ENCODE results near the gene ZMAT5. TPM values are rescaled to one million over a fixed set of nuclear protein-coding genes. Genes with fewer than 3 reads are reported as not detected.

ZMAT5 gene
- total and polyA plus RNA-seq, 10 of the 15 experiments (the other 5 are each of a cell fraction or from before 2014, with no cell fraction given) = 2.3 to 43.0 (median 21.9) TPM

GRCh38 chr22:29797351-29797750 is 30.5 kb upstream of the ZMAT5 start:
- ATAC-seq (peak; percentile 98), FAIRE-seq (peak; percentile 94)
- TF ChIP-seq NFIC (IDR thresholded peaks at IDR 0.05; ENCODE audit: low read depth, low read length) (peak; percentile 29; the same call in 1 of the 2 replicates), KAT2A (conservative IDR thresholded peaks at IDR 0.05; ENCODE audit: control insufficient read depth, low read depth, low read length) (no peak), NFYA (IDR thresholded peaks at IDR 0.05; ENCODE audit: borderline replicate concordance, low read depth, low read length) (no peak), NFXL1 (IDR thresholded peaks at IDR 0.05; ENCODE audit: borderline replicate concordance) (peak; percentile 89), SMARCA5 (IDR thresholded peaks at IDR 0.05) (peak; percentile 100), IRF4 (IDR thresholded peaks at IDR 0.05; ENCODE audit: low read depth, low read length) (peak; percentile 80), SP1 (IDR thresholded peaks at IDR 0.05; ENCODE audit: low read depth, low read length) (peak; percentile 53), NBN (IDR thresholded peaks at IDR 0.05) (0 out of 2 replicates have a peak, but pooled peaks have one; percentile 62), PKNOX1 (IDR thresholded peaks at IDR 0.05) (peak; percentile 19; the same call in 1 of the 2 replicates), BCL11A (IDR thresholded peaks at IDR 0.05; ENCODE audit: low read depth, low read length) (peak; percentile 59; the same call in 1 of the 2 replicates), IKZF1 (conservative IDR thresholded peaks at IDR 0.05) (peak; percentile 62), EP300 (IDR thresholded peaks at IDR 0.05; ENCODE audit: borderline replicate concordance in 1 of 2, control insufficient read depth in 1 of 2, low read depth in 2 of 2, low read length in 2 of 2) (0 out of 4 replicates have a peak, but pooled peaks have one; percentile 11 to 59), MLLT1 (IDR thresholded peaks at IDR 0.05) (peak; percentile 51; the same call in 1 of the 2 replicates), HCFC1 (IDR thresholded peaks at IDR 0.05; ENCODE audit: low read length) (no peak), ATF7 (IDR thresholded peaks at IDR 0.05; ENCODE audit: low read depth) (peak; percentile 22; the same call in 1 of the 2 replicates), ASH2L (IDR thresholded peaks at IDR 0.05; ENCODE audit: borderline replicate concordance, low read depth) (no peak), E2F8 (IDR thresholded peaks at IDR 0.05; ENCODE audit: low read depth, partially characterized antibody) (no peak), PBX3 (IDR thresholded peaks at IDR 0.05; ENCODE audit: insufficient replicate concordance, low read depth, low read length) (peak; percentile 29)

More at GRCh38 chr22:29797351-29797750, 30.5 kb upstream of the ZMAT5 start:
- no peaks in the 10 kb centered on the region for H3K79me2 ChIP-seq (ENCODE audit: control insufficient read depth, insufficient read depth, low read length)
- DNase-seq (ENCODE audit: low read depth, low spot score) = peak; percentile 71
- no peak overlapping the region for H2AFZ ChIP-seq (ENCODE audit: control insufficient read depth, low read depth, low read length)
- 22% methylated on average over 3 of the region's 3 CpGs for WGBS (ENCODE audit: insufficient coverage, insufficient replicate concordance, low lambda C conversion rate, missing lambda C conversion rate)
- H4K20me1 ChIP-seq (ENCODE audit: control insufficient read depth, insufficient read depth) = no peaks in the 10 kb centered on the region
- RAD21 ChIA-PET (ENCODE audit: unreplicated experiment) = interaction anchor here (0.8 to 1.9 kb wide), 3 partner anchors 24 to 208 kb away, joined by 3 to 4 read pairs (median 4); no protein-coding TSS in a partner anchor
- peaks cover 27% of the 10 kb centered on the region for H3K4me1 ChIP-seq (ENCODE audit: control insufficient read depth, insufficient read depth, low read length)
- H3K9me3 ChIP-seq (replicated peaks; ENCODE audit: control insufficient read depth, insufficient read depth, low read length) = no peaks in the 10 kb centered on the region
- H3K9ac ChIP-seq (ENCODE audit: control insufficient read depth, insufficient read depth, low read length) = no peak overlapping the region; the same call in 1 of the 2 replicates
- SMC1A ChIA-PET (ENCODE audit: uncharacterized antibody, unreplicated experiment) = interaction anchor here (0.8 to 1.6 kb wide), 4 partner anchors 16 to 208 kb away, joined by 3 to 6 read pairs (median 3); partner anchors contain the start of genes UQCR10 and ZMAT5
- no peak overlapping the region for H3K4me3 ChIP-seq
- in situ Hi-C loops (cut with MboI) (no loop called here), intact Hi-C loops (cut with micrococcal nuclease; ENCODE audit: unreplicated experiment) (loop anchor here (1.0 kb wide), 1 partner anchor 30 kb away; the partner anchor contains the start of genes UQCR10 and ZMAT5)
- H3K4me2 ChIP-seq (ENCODE audit: control insufficient read depth, insufficient read depth) = peak overlapping the region; percentile 64; the same call in 1 of the 2 replicates
- peaks cover 11 to 25% of the 10 kb centered on the region in 2 experiments; a peak in 3 of 4 replicates for H3K36me3 ChIP-seq (ENCODE audit: control insufficient read depth in 2 of 2, insufficient read depth in 2 of 2, low read length in 1 of 2)
- no peaks in the 10 kb centered on the region for H3K27me3 ChIP-seq (replicated peaks in 1 of 2; ENCODE audit: control insufficient read depth in 2 of 2, insufficient read depth in 2 of 2, low read length in 1 of 2)
- BruUV-seq (replicated peaks) = no TSS peak
- CTCF ChIA-PET = interaction anchor here (1.7 kb wide), 2 partner anchors 208 to 290 kb away, joined by 3 to 4 read pairs; no protein-coding TSS in a partner anchor
- peak overlapping the region; percentile 51 for H3K27ac ChIP-seq (ENCODE audit: control insufficient read depth, insufficient read depth)
- POLR2A ChIA-PET = interaction anchor here (1.4 to 2.0 kb wide), 4 partner anchors 16 to 41 kb away, joined by 5 read pairs; partner anchors contain the start of genes ASCC2, UQCR10 and ZMAT5

Measured in GM12878 (cell line).